PC-9 (cell line): ENCODE data around the gene CFAP74. TPM values are rescaled to one million over a fixed set of nuclear protein-coding genes. Genes with fewer than 3 reads are reported as not detected.
A peak's percentile ranks its signal among the peaks of the same experiment; 100 is the strongest.

ENCODE experiments used
- BruUV-seq: library from RNA; stranded (reverse); fragments of 400-500 nt; replicated peaks from 2 replicates; lab custom pipeline; 2021; lab: Mats Ljungman, UMichigan
- CTCF ChIA-PET: fragments of 300-600 bp; sonication (Branson Sonifier 250); formaldehyde crosslinking; loops from one replicate; lab custom pipeline; 2022; ENCODE audit warnings: antibody characterized with exemption; lab: Charles Lee
- POLR2A ChIA-PET: fragments of 300-600 bp; sonication (Branson Sonifier 250); formaldehyde crosslinking; loops from one replicate; lab custom pipeline; 2022; ENCODE audit warnings: antibody characterized with exemption; ENCODE audit not compliant: unreplicated experiment; lab: Charles Lee
- DNase-seq, 2 experiments: peaks; one replicate each; pipeline versions ENCODE4 v3.0.0 to v3.0.0-alpha.2; 2015 to 2022; ENCODE audit warnings: mixed read lengths in 1 of 2
- H2AFZ ChIP-seq: fragments of 200-600 bp; sonication (generic); 2 replicates; pipeline ENCODE4 v1.8.1; 2017; ENCODE audit warnings: antibody characterized with exemption
- H3F3A ChIP-seq: fragments of 200-600 bp; sonication (generic); 2 replicates; pipeline ENCODE4 v1.8.1; 2017; ENCODE audit warnings: antibody characterized with exemption, mild to moderate bottlenecking, low read depth; ENCODE audit not compliant: insufficient read depth
- H3K27ac ChIP-seq: fragments of 200-600 bp; sonication (generic); 2 replicates; pipeline ENCODE4 v1.6.1; 2016; ENCODE audit warnings: mixed run types
- H3K27me3 ChIP-seq: fragments of 200-600 bp; sonication (generic); 2 replicates; pipeline ENCODE4 v1.6.1; 2016; ENCODE audit warnings: low read depth, mixed run types; ENCODE audit not compliant: insufficient read depth
- H3K36me3 ChIP-seq: fragments of 200-600 bp; sonication (generic); 2 replicates; pipeline ENCODE4 v1.6.1; 2016; ENCODE audit warnings: low read depth, mixed run types
- H3K4me1 ChIP-seq: fragments of 200-600 bp; sonication (generic); replicated peaks from 2 replicates; pipeline ENCODE4 v1.6.1; 2016; ENCODE audit warnings: mixed run types; ENCODE audit not compliant: insufficient read depth
- H3K4me2 ChIP-seq: fragments of 200-600 bp; sonication (generic); 2 replicates; pipeline ENCODE4 v1.6.1; 2017; ENCODE audit warnings: mixed run types
- H3K4me3 ChIP-seq: fragments of 200-600 bp; sonication (generic); 2 replicates; pipeline ENCODE4 v1.6.1; 2016; ENCODE audit warnings: mixed run types
- H3K79me2 ChIP-seq: fragments of 200-600 bp; sonication (generic); 2 replicates; pipeline ENCODE4 v1.6.1; 2017; ENCODE audit warnings: low read depth, mixed run types
- H3K9me2 ChIP-seq: fragments of 200-600 bp; sonication (generic); 2 replicates; pipeline ENCODE4 v1.8.1; 2017; ENCODE audit warnings: mild to moderate bottlenecking; ENCODE audit not compliant: insufficient read depth
- H3K9me3 ChIP-seq: fragments of 200-600 bp; sonication (generic); 2 replicates; pipeline ENCODE4 v1.8.1; 2016; ENCODE audit warnings: low read depth; ENCODE audit not compliant: insufficient read depth
- H4K20me1 ChIP-seq: fragments of 200-600 bp; sonication (generic); 2 replicates; pipeline ENCODE4 v1.8.1; 2017; ENCODE audit not compliant: insufficient read depth
- CTCF ChIP-seq: fragments of 200-600 bp; sonication (generic); conservative IDR thresholded peaks from 2 replicates; pipeline ENCODE4 v1.6.1; 2017; ENCODE audit warnings: mixed run types, antibody characterized with exemption, mild to moderate bottlenecking, moderate library complexity
- EZH2 ChIP-seq: fragments of 200-600 bp; sonication (generic); IDR thresholded peaks from 2 replicates; pipeline ENCODE4 v1.8.0; 2017; ENCODE audit warnings: antibody characterized with exemption, low read depth
- intact Hi-C: fragments of 100-400 bp; cut with micrococcal nuclease; formaldehyde crosslinking; loops from one replicate; pipeline ENCODE4 v1.10.0; 2022; ENCODE audit not compliant: unreplicated experiment
- total RNA-seq: library from RNA; stranded (reverse); gene quantifications from 2 replicates; pipeline ENCODE4 v1.2.3, GENCODE V29; 2021

The CFAP74 gene
- total RNA-seq, 1 experiment from 2014 or later, result 2.8 TPM

GRCh38 chr1:1875932-1876331 is 127.7 kb downstream of the CFAP74 start:
- Histone ChIP-seq H3K36me3 (0 out of 2 replicates have a peak, but pooled peaks cover 5% of the 10 kb centered on the region), H3K4me1 (no peaks in the 10 kb centered on the region), H3K27ac (no peak overlapping the region), H2AFZ (no peak overlapping the region), H3F3A (no peaks in the 10 kb centered on the region), H3K79me2 (peaks cover 97% of the 10 kb centered on the region), H4K20me1 (peaks cover 92% of the 10 kb centered on the region), H3K4me3 (no peak overlapping the region), H3K27me3 (no peaks in the 10 kb centered on the region), H3K9me3 (no peaks in the 10 kb centered on the region), H3K9me2 (no peaks in the 10 kb centered on the region), H3K4me2 (no peak overlapping the region)
- ChIA-PET POLR2A (no interaction called here), CTCF (no interaction called here)
- no peak for DNase-seq
- intact Hi-C loops, result no loop called here
- no peak for TF ChIP-seq CTCF
- no peak for TF ChIP-seq EZH2
- TSS peak; percentile 12 for BruUV-seq

- Histone ChIP-seq H3K27me3 (no peaks in the 10 kb centered on the region), H2AFZ (no peak overlapping the region), H3K36me3 (0 out of 2 replicates have a peak, but pooled peaks cover 5% of the 10 kb centered on the region), H3K4me1 (no peaks in the 10 kb centered on the region), H3K27ac (no peak overlapping the region), H3K4me2 (no peak overlapping the region), H4K20me1 (peaks cover 92% of the 10 kb centered on the region), H3K9me3 (no peaks in the 10 kb centered on the region), H3F3A (no peaks in the 10 kb centered on the region; the same call in 1 of the 2 replicates), H3K4me3 (no peak overlapping the region), H3K79me2 (peaks cover 97% of the 10 kb centered on the region), H3K9me2 (no peaks in the 10 kb centered on the region)
- TF ChIP-seq CTCF (no peak), EZH2 (no peak)
- ChIA-PET CTCF (no interaction called here), POLR2A (interaction anchor here (0.7 kb wide), 1 partner anchor 397 kb away, joined by 4 read pairs; no protein-coding TSS in a partner anchor)
- intact Hi-C loops, result no loop called here
- DNase-seq, result no peak
- BruUV-seq, result no TSS peak
Measured at GRCh38 chr1:1874901-1875300, 128.7 kb downstream of the CFAP74 start.

GRCh38 chr1:1873186-1873585 is 130.4 kb downstream of the CFAP74 start:
- intact Hi-C loops, result no loop called here
- H3K79me2 ChIP-seq, result peaks cover 97% of the 10 kb centered on the region
- ChIA-PET CTCF (no interaction called here), POLR2A (no interaction called here)
- no peak overlapping the region for H3K4me2 ChIP-seq
- H3K9me2 ChIP-seq, result no peaks in the 10 kb centered on the region
- BruUV-seq, result no TSS peak
- DNase-seq, result no peak
- TF ChIP-seq CTCF, result no peak
- TF ChIP-seq EZH2, result no peak
- H3K27me3 ChIP-seq, result no peaks in the 10 kb centered on the region
- H2AFZ ChIP-seq, result no peak overlapping the region
- H3K27ac ChIP-seq, result no peak overlapping the region
- peaks cover 4% of the 10 kb centered on the region; the same call in 1 of the 2 replicates for H3F3A ChIP-seq
- H4K20me1 ChIP-seq, result peaks cover 90% of the 10 kb centered on the region
- no peak overlapping the region for H3K4me3 ChIP-seq
- H3K9me3 ChIP-seq, result no peaks in the 10 kb centered on the region
- H3K36me3 ChIP-seq, result 0 out of 2 replicates have a peak, but pooled peaks cover 5% of the 10 kb centered on the region
- no peaks in the 10 kb centered on the region for H3K4me1 ChIP-seq
